CD4-positive, alpha-beta memory T cell (primary cell): ENCODE results near the gene ELMOD3. TPM values are rescaled to one million over a fixed set of nuclear protein-coding genes. Genes with fewer than 3 reads are reported as not detected.

Experiments
- CTCF ChIA-PET: fragments of 350-600 bp; sonication (Branson Sonifier 250); formaldehyde crosslinking; loops from one replicate; lab custom pipeline; 2021; ENCODE audit warnings: inconsistent platforms; ENCODE audit not compliant: partially characterized antibody; lab: Charles Lee
- POLR2A ChIA-PET: fragments of 350-600 bp; sonication (Branson Sonifier 250); formaldehyde crosslinking; loops from one replicate; lab custom pipeline; 2021; ENCODE audit not compliant: partially characterized antibody; lab: Charles Lee
- DNase-seq, 5 donors: peaks; one replicate each; pipeline versions ENCODE4 v3.0.0 to v3.0.0-alpha.2; 2020 to 2022; ENCODE audit warnings: mixed read lengths in 1 of 5
- H3K27ac ChIP-seq: one replicate; pipeline ENCODE4 v1.7.0; 2013; ENCODE audit warnings: low read depth, low read length
- H3K27me3 ChIP-seq: 2 replicates; pipeline ENCODE4 v1.7.0; 2013; ENCODE audit warnings: mild to moderate bottlenecking, low read length, moderate library complexity; ENCODE audit not compliant: insufficient read depth
- H3K36me3 ChIP-seq: 2 replicates; pipeline ENCODE4 v1.7.0; 2013; ENCODE audit warnings: mild to moderate bottlenecking, low read length, moderate library complexity; ENCODE audit not compliant: insufficient read depth
- H3K4me1 ChIP-seq: 2 replicates; pipeline ENCODE4 v1.7.0; 2013; ENCODE audit warnings: mild to moderate bottlenecking, low read length, moderate library complexity; ENCODE audit not compliant: insufficient read depth
- H3K4me3 ChIP-seq, 2 donors: one replicate each; pipeline ENCODE4 v1.7.0; 2013; ENCODE audit warnings: low read length in 2 of 2, mild to moderate bottlenecking in 1 of 2
- H3K9me3 ChIP-seq, 2 donors: one replicate each; pipeline ENCODE4 v1.7.0; 2013; ENCODE audit warnings: low read length in 2 of 2, control low read depth in 1 of 2; ENCODE audit not compliant: control insufficient read depth in 1 of 2
- H3K27ac Mint-ChIP-seq, 7 donors: one replicate each; pipeline ENCODE4 v1.8.0; 2020 to 2021; ENCODE audit warnings: mixed read lengths in 7 of 7, mild to moderate bottlenecking in 6 of 7, inconsistent platforms in 3 of 7, moderate library complexity in 3 of 7
- H3K27me3 Mint-ChIP-seq, 2 donors: one replicate each; pipeline ENCODE4 v1.8.0; 2020 to 2021; ENCODE audit warnings: mixed read lengths in 2 of 2
- H3K36me3 Mint-ChIP-seq, 2 donors: one replicate each; pipeline ENCODE4 v1.8.0; 2020 to 2021; ENCODE audit warnings: mixed read lengths in 2 of 2, inconsistent platforms in 1 of 2, mild to moderate bottlenecking in 1 of 2
- H3K4me1 Mint-ChIP-seq, 4 donors: one replicate each; pipeline ENCODE4 v1.8.0; 2020 to 2021; ENCODE audit warnings: mixed read lengths in 4 of 4, mild to moderate bottlenecking in 1 of 4
- H3K4me3 Mint-ChIP-seq, 8 donors: one replicate each; pipeline ENCODE4 v1.8.0; 2020 to 2021; ENCODE audit warnings: mixed read lengths in 8 of 8, mild to moderate bottlenecking in 7 of 8, moderate library complexity in 6 of 8, inconsistent platforms in 3 of 8
- H3K9me3 Mint-ChIP-seq, 8 donors: one replicate each; pipeline ENCODE4 v1.8.0; 2020 to 2021; ENCODE audit warnings: mixed read lengths in 8 of 8, mild to moderate bottlenecking in 5 of 8, inconsistent platforms in 3 of 8, moderate library complexity in 1 of 8
- intact Hi-C: fragments of 100-400 bp; cut with micrococcal nuclease; formaldehyde crosslinking; loops from one replicate; pipeline ENCODE4 v1.15.1; 2023
- polyA plus RNA-seq, 2 donors: library from polyadenylated mRNA; unstranded; fragments of 300-500 nt; fragmentation: Illumina TruSeq; gene quantifications; one replicate each; pipeline ENCODE4 v1.2.3, GENCODE V29; 2021
- total RNA-seq, 2 experiments: library from RNA; stranded (reverse); gene quantifications; one replicate each; pipeline ENCODE4 v1.2.3, GENCODE V29; 2021

ELMOD3 gene
- total and polyA plus RNA-seq, 4 experiments from 2014 or later, result 10.1 to 33.2 (median 20.5) TPM

DNA sequence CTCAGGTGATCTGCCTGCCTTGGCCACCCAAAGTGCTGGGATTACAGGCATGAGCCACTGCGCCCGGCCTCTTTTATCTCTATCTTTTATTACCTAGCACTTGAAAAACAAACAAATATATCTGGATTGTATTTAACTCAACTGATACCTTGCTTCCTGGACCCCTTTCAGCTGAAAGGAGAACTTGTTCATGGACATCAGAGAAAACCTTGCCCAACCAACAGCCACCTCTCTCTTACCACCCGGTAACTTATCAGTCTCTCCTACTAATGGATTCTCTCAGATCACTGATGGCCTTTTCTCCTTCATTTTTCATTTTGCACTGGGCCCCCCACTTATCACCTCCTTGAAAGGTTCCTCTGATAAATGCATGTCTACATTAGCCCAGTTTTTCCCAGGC is 7.0 kb upstream of the ELMOD3 start:
- Mint-ChIP-seq H3K27ac (peak overlapping the region in 2 of 7 donors; percentile 46 to 69), H3K9me3 (no peaks in the 10 kb centered on the region), H3K27me3 (no peaks in the 10 kb centered on the region), H3K4me3 (no peak overlapping the region), H3K36me3 (peaks cover 60 to 69% of the 10 kb centered on the region in 2 donors), H3K4me1 (peaks cover 2 to 14% (median 10%) of the 10 kb centered on the region in 4 donors)
- H3K9me3 ChIP-seq, result no peaks in the 10 kb centered on the region
- H3K4me3 ChIP-seq, result no peak overlapping the region
- H3K27me3 ChIP-seq, result no peaks in the 10 kb centered on the region
- CTCF ChIA-PET, result interaction anchor here (1.5 kb wide), 1 partner anchor 20 kb away, joined by 3 read pairs; the partner anchor contains the start of gene TGOLN2
- POLR2A ChIA-PET, result interaction anchor here (2.3 kb wide), 1 partner anchor 20 kb away, joined by 10 read pairs; the partner anchor contains the start of gene TGOLN2
- intact Hi-C loops, result no loop called here
- H3K4me1 ChIP-seq, result peaks cover 3% of the 10 kb centered on the region
- H3K36me3 ChIP-seq, result peaks cover 33% of the 10 kb centered on the region
- no peak overlapping the region for H3K27ac ChIP-seq
- DNase-seq, result no peak

DNA sequence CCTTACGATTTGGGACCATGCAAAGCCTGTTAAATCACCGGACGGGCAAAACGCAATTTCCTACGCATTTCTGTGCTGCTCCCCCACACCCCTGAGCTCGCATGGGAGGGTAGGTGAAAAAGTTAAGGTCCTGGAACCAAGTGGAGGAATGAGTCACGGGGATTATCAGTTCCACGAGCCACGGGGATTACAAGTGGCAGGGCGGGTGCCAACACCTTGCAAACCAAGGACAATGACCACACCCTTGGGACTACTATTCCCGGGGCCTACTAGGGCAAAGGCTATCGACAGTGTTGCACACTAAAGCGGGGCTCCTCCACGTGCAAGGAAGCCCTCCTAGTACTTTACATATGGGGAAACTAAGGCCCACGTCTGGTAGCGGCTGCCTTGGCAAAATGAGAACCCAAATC is 688 bp upstream of the ELMOD3 start:
- H3K27ac ChIP-seq, result peak overlapping the region; percentile 94
- H3K27me3 ChIP-seq, result no peaks in the 10 kb centered on the region
- ChIA-PET POLR2A (interaction anchor here (1.0 to 10.9 kb wide), 21 partner anchors 8 to 1087 kb away, joined by 3 to 240 read pairs (median 6); partner anchors contain the start of genes KDM3A, MAT2A, RNF181 and SH2D6), CTCF (interaction anchor here (0.6 to 2.6 kb wide), 6 partner anchors 8 to 233 kb away, joined by 3 to 12 read pairs (median 4); partner anchors contain the start of gene TGOLN2)
- peaks cover 47 to 60% of the 10 kb centered on the region in 2 donors for H3K36me3 Mint-ChIP-seq
- peaks cover 26 to 71% (median 55%) of the 10 kb centered on the region in 4 donors for H3K4me1 Mint-ChIP-seq
- H3K36me3 ChIP-seq, result peaks cover 27% of the 10 kb centered on the region
- intact Hi-C loops, result loop anchor here (1.0 to 5.0 kb wide), 8 partner anchors 26 to 1088 kb away; partner anchors contain the start of genes KDM3A, SH2D6 and USP39
- no peaks in the 10 kb centered on the region for H3K9me3 ChIP-seq
- peaks cover 44% of the 10 kb centered on the region for H3K4me1 ChIP-seq
- H3K9me3 Mint-ChIP-seq, result no peaks in the 10 kb centered on the region
- peak in 3 of 5 donors; percentile 3 to 52 (median 12) for DNase-seq
- peak overlapping the region; percentile 50 to 81 for H3K4me3 ChIP-seq
- peak overlapping the region; percentile 94 to 100 (median 99) for H3K27ac Mint-ChIP-seq
- H3K27me3 Mint-ChIP-seq, result no peaks in the 10 kb centered on the region
- peak overlapping the region; percentile 97 to 100 (median 99) for H3K4me3 Mint-ChIP-seq

DNA sequence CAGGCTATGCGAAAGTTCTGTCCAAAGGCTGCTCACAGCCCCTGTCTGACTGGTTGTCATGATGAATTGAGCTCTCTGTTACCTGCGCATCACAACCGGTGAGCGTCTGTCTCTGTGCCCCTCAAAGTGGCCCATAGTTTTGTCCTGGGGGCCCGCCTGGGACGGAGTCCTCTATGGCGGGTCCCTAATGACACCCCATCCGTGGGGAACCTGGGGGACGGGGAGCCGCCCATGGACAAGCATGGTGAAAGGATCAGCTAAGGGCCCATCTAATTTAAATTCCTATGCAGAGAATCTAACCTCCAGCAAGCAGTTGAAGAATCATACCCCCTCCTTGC is 473 bp downstream of the ELMOD3 start:
- Mint-ChIP-seq H3K4me1 (peaks cover 30 to 77% (median 57%) of the 10 kb centered on the region in 4 donors), H3K4me3 (peak overlapping the region; percentile 97 to 100 (median 99)), H3K36me3 (peaks cover 38 to 58% of the 10 kb centered on the region in 2 donors), H3K27me3 (no peaks in the 10 kb centered on the region), H3K9me3 (no peaks in the 10 kb centered on the region), H3K27ac (peak overlapping the region; percentile 94 to 100 (median 99))
- no peaks in the 10 kb centered on the region for H3K9me3 ChIP-seq
- ChIA-PET CTCF (interaction anchor here (1.1 to 2.6 kb wide), 4 partner anchors 9 to 196 kb away, joined by 4 to 12 read pairs (median 6); partner anchors contain the start of gene TGOLN2), POLR2A (interaction anchor here (0.7 to 10.9 kb wide), 22 partner anchors 9 to 261 kb away, joined by 3 to 240 read pairs (median 6); partner anchors contain the start of genes MAT2A, RNF181, SH2D6 and TGOLN2)
- peaks cover 18% of the 10 kb centered on the region for H3K36me3 ChIP-seq
- peak overlapping the region; percentile 94 for H3K27ac ChIP-seq
- intact Hi-C loops, result loop anchor here (2.0 kb wide), 1 partner anchor 54 kb away; no protein-coding TSS in a partner anchor
- no peak for DNase-seq
- no peaks in the 10 kb centered on the region for H3K27me3 ChIP-seq
- H3K4me1 ChIP-seq, result peaks cover 44% of the 10 kb centered on the region
- peak overlapping the region; percentile 64 to 81 for H3K4me3 ChIP-seq

GRCh38 chr2:85355521-85355920 is 952 bp downstream of the ELMOD3 start:
- H3K27ac Mint-ChIP-seq, result peak overlapping the region in 6 of 7 donors; percentile 48 to 100 (median 84)

DNA sequence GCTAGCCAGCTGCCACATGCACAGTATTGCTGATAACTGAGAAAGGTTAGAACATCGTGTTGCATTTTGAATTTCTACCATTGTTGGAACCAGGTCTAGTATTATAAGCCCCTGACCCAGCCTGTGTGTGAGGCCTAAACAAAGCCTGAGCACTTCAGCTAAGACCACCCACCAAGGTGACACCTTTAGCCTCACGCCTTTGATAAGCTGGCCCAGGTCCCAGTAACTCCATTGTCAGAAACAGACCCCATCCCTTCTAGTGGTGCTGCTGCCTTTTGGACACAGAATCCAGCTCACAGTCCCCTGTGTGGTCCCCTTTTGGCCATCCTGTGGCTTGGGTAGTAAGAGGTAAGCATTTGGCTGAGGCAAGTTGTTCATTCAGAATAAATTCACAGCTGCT is 1.6 kb downstream of the ELMOD3 start:
- CTCF ChIA-PET, result interaction anchor here (1.4 kb wide), 1 partner anchor 195 kb away, joined by 3 read pairs; no protein-coding TSS in a partner anchor
- H3K4me1 ChIP-seq, result peaks cover 44% of the 10 kb centered on the region
- POLR2A ChIA-PET, result interaction anchor here (4.2 to 10.9 kb wide), 2 partner anchors 30 to 183 kb away, joined by 43 to 240 read pairs; partner anchors contain the start of genes MAT2A and TGOLN2
- no peak overlapping the region for H3K4me3 ChIP-seq
- no peaks in the 10 kb centered on the region for H3K27me3 ChIP-seq
- no peaks in the 10 kb centered on the region for H3K9me3 ChIP-seq
- Mint-ChIP-seq H3K4me1 (peaks cover 28 to 69% (median 52%) of the 10 kb centered on the region in 4 donors), H3K27ac (no peak overlapping the region), H3K9me3 (no peaks in the 10 kb centered on the region), H3K27me3 (no peaks in the 10 kb centered on the region), H3K36me3 (peaks cover 30 to 51% of the 10 kb centered on the region in 2 donors), H3K4me3 (peak overlapping the region in 3 of 8 donors; percentile 97 to 100 (median 100))
- H3K36me3 ChIP-seq, result peaks cover 9% of the 10 kb centered on the region
- intact Hi-C loops, result no loop called here
- DNase-seq, result no peak
- H3K27ac ChIP-seq, result no peak overlapping the region

More at GRCh38 chr2:85355521-85355920, 952 bp downstream of the ELMOD3 start:
- H3K27me3 ChIP-seq, result no peaks in the 10 kb centered on the region
- H3K27ac ChIP-seq, result peak overlapping the region; percentile 94
- peaks cover 13% of the 10 kb centered on the region for H3K36me3 ChIP-seq
- H3K4me1 ChIP-seq, result peaks cover 44% of the 10 kb centered on the region
- Mint-ChIP-seq H3K4me1 (peaks cover 30 to 74% (median 56%) of the 10 kb centered on the region in 4 donors), H3K27me3 (no peaks in the 10 kb centered on the region), H3K36me3 (peaks cover 33 to 56% of the 10 kb centered on the region in 2 donors), H3K9me3 (no peaks in the 10 kb centered on the region), H3K4me3 (peak overlapping the region; percentile 97 to 100 (median 99))
- peak overlapping the region; percentile 64 to 81 for H3K4me3 ChIP-seq
- DNase-seq, result no peak
- POLR2A ChIA-PET, result interaction anchor here (0.7 to 10.9 kb wide), 11 partner anchors 9 to 260 kb away, joined by 4 to 240 read pairs (median 7); partner anchors contain the start of genes MAT2A, TGOLN2 and USP39
- H3K9me3 ChIP-seq, result no peaks in the 10 kb centered on the region
- intact Hi-C loops, result loop anchor here (2.0 kb wide), 1 partner anchor 53 kb away; no protein-coding TSS in a partner anchor
- CTCF ChIA-PET, result interaction anchor here (2.6 kb wide), 1 partner anchor 28 kb away, joined by 12 read pairs; the partner anchor contains the start of gene TGOLN2

- no peaks in the 10 kb centered on the region for H3K27me3 Mint-ChIP-seq
- H3K9me3 Mint-ChIP-seq, result no peaks in the 10 kb centered on the region
- Histone ChIP-seq H3K9me3 (no peaks in the 10 kb centered on the region), H3K4me3 (no peak overlapping the region), H3K36me3 (peaks cover 9% of the 10 kb centered on the region), H3K27me3 (no peaks in the 10 kb centered on the region), H3K4me1 (peaks cover 40% of the 10 kb centered on the region), H3K27ac (no peak overlapping the region)
- CTCF ChIA-PET, result no interaction called here
- POLR2A ChIA-PET, result interaction anchor here (0.6 to 10.9 kb wide), 3 partner anchors 31 to 809 kb away, joined by 3 to 240 read pairs (median 3); partner anchors contain the start of gene TGOLN2
- intact Hi-C loops, result no loop called here
- DNase-seq, result no peak
- H3K4me1 Mint-ChIP-seq, result peaks cover 28 to 62% (median 46%) of the 10 kb centered on the region in 4 donors
- H3K36me3 Mint-ChIP-seq, result peaks cover 37 to 53% of the 10 kb centered on the region in 2 donors
- peak overlapping the region in 1 of 8 donors; percentile 9 for H3K4me3 Mint-ChIP-seq
- no peak overlapping the region for H3K27ac Mint-ChIP-seq
Observed at GRCh38 chr2:85357736-85358135, 3.2 kb downstream of the ELMOD3 start.
